Fibroblast of skin of left biceps (primary cell): Measurements from ENCODE around the gene SLC25A10.

Experiments used
- DNase-seq, 2 experiments: peaks; one replicate each; pipeline ENCODE4 v3.0.0-alpha.2; 2013; ENCODE audit warnings: low read depth in 2 of 2

Gene SLC25A10

DNA sequence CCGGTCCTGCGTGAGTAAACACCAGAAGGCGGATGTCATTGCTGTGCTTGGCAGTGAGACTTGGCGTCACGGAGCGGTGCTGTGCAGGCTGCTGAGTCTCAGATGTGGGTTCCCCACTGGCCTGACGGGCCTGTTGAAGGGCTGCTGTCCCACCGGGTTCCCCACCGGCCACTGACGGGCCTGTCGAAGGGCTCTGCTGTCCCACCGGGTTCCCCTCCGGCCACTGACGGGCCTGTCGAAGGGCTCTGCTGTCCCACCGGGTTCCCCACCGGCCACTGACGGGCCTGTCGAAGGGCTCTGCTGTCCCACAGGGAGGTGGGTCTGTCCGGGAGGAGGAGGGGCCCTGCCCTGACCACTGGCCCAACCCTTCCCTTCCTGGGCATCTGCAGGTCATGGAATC lies 25.5 kb upstream of the SLC25A10 start:
- no peak for DNase-seq

DNA sequence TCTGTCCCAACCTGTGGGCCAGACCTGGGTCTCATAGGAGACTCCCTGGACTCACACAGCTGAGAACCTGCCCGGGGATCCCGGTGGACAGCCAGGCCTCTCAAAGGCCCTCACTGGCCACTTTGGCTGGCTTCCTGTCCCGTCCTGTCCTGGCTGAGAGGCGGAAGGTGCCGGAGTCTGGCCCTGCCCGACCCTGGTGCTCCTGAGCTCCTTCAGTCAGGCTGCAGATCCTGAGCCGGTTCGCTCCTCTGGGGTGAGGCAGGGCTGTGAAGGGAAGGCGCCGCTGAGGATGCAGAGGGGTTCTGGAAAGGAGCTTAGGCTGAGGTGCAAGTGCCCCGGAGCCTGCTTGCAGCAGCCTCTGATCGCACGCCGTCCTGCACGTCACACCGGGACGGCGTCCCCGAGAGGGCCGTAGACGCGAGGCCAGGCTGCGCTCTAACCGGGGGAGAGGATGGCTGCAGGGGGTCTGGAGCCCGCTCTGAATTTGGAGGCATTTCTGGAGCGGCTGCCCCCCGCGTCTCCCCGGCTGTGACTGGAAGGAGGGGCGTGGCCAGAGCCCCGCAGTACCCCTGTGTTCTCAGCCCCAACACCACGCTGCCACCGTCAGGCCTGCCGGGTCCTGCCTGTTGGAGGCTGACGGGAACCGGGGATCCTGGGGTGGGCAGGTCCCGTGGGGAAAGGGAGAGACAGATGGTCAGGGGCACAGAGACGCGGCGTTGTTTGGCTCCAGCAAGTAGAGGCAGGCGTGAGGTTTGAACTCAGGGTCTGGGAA lies 24.1 kb upstream of the SLC25A10 start:
- DNase-seq: no peak

GRCh38 chr17:81688616-81689015 lies 23.5 kb upstream of the SLC25A10 start:
- DNase-seq: no peak

GRCh38 chr17:81690066-81690465 lies 22.0 kb upstream of the SLC25A10 start:
- DNase-seq: no peak

DNA sequence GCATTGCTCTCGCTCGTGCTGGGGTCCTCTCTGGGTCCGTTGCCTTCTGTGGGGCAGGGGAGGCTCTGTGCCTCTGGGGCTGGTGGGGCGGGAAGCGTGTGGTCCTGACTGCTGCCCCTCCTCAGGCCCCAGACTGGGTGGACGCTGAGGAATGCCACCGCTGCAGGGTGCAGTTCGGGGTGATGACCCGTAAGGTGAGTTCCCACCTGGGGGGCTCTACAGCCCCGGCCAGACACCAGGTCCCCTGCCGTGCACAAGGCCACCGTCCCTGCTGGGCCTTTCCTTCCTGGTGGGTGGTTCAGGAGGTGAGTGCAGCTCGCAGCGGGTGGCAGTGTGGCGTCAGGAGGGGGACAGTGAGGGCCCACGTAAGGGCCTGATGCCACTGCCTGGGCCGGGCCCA lies 21.5 kb upstream of the SLC25A10 start:
- no peak for DNase-seq

GRCh38 chr17:81691196-81691595 lies 20.9 kb upstream of the SLC25A10 start:
- no peak for DNase-seq

- no peak for DNase-seq
Observed at GRCh38 chr17:81691608-81692007, 20.5 kb upstream of the SLC25A10 start.

GRCh38 chr17:81693509-81694210 lies 18.4 kb upstream of the SLC25A10 start:
- no peak for DNase-seq

- no peak for DNase-seq
Observed at GRCh38 chr17:81694810-81695209, 17.3 kb upstream of the SLC25A10 start.

DNA sequence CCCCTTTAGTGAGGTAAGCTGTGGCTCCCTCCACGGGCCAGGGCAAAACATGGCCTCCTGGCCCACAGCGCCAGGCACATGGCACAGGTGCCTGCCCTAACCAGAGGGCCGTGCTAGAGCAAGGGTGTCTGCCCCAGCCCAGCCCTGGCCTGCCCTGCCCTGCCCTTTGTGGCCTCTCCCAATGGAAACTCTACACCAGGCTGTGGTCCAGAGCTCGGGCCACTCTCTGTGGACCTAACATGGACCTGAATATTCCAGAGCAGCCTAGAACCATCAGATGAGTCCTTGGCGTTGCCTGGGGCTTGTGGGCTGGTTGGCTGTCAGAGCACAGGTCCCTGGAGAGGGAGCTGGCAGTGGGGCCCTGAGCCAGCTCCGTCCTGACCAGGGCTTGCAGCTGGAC lies 16.9 kb upstream of the SLC25A10 start:
- DNase-seq: no peak

GRCh38 chr17:81695801-81696200 lies 16.3 kb upstream of the SLC25A10 start:
- DNase-seq: no peak

GRCh38 chr17:81696218-81696941 lies 15.7 kb upstream of the SLC25A10 start:
- DNase-seq: no peak

DNA sequence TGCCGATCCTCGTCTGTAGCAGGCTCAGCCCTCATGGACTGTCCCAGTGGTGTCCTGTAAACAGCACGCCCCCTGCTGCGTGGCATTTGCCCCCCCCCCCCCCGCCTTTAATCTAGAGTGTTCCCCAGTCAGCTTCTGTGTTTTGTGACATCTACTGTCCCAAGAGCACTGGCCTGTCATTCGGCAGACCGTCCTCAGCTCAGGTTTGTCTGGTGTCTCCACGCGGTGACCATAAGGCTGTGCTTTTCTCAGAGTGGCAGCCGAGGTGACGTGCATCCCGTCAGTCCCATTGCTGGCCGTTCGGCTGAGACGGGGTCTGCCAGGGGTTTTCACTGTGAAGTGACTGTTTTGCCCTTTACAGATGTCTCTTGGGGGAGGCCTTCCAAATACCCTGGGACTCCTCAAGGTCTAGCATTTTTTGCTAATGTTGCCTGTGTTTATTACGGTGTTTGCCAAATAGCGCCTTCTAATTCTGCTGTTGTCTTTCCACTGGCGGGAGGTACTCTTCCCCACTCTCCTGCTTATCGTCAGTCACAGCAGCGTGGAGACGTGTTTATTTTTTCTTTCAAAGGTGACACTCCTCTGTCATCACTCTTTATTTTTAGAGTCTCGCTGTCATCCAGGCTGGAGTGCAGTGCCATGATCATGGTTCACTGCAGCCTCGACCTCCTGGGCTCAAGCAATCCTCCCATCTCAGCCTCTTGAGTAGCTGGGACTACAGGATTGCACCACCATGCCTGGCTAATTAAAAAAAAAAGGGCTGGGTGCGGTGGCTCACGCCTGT lies 14.6 kb upstream of the SLC25A10 start:
- DNase-seq: no peak

GRCh38 chr17:81700353-81701287 lies 11.5 kb upstream of the SLC25A10 start:
- no peak for DNase-seq

GRCh38 chr17:81701288-81702071 lies 10.6 kb upstream of the SLC25A10 start:
- DNase-seq: no peak

GRCh38 chr17:81702934-81703746 lies 8.9 kb upstream of the SLC25A10 start, which contains the start of gene MRPL12:
TSS of gene MRPL12 (plus strand) at chr17:81703367. CDS start at chr17:81703502, 135 bp downstream.
- DNase-seq: peak; percentile 64 to 69

DNA sequence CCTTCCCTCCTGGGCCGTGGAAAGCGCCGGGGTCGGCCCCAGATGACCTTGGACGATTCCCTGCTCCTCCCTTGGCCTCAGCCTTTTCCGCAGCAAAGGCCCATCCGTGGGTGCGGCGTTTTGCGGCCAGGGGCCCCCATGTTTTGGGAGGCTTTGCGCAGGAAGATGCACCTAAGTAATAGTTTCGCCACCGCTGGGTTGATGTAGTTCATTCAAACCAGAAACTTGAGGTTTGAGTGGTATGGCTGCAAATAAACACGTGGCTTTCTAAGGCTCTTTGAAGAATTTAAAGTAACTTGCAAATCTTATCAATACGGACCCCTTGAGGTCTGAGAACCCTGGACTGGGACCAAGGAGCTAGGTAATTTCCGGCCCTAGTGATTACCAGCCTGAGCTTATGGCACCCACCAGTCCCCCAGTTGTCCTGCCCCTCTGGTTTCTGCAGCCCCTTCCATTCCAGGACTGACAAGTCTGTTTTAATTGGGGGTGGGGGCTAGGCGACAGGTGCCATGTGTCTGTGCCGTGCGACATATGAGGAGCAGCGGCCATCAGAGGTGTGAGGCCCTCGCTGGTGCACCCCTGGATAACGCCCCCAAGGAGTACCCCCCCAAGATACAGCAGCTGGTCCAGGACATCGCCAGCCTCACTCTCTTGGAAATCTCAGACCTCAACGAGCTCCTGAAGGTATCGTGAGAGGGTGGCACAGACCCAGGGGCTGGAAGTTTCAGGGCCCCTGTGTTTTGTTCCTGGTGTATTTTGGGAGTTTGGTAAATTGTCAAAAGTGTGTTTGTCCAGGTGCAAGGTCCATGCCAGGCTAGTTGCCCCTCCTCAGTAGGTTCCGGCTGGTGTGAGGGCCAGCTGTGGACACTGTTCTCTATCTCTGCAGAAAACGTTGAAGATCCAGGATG lies 8.1 kb upstream of the SLC25A10 start:
- DNase-seq: no peak
